Measurements from ENCODE around the gene NPIPA1.
"Not testable (repeated sequence)": the region's sequence is repeated elsewhere in the genome, so short reads cannot be mapped to it uniquely, and the experiment has no call there.

DNA sequence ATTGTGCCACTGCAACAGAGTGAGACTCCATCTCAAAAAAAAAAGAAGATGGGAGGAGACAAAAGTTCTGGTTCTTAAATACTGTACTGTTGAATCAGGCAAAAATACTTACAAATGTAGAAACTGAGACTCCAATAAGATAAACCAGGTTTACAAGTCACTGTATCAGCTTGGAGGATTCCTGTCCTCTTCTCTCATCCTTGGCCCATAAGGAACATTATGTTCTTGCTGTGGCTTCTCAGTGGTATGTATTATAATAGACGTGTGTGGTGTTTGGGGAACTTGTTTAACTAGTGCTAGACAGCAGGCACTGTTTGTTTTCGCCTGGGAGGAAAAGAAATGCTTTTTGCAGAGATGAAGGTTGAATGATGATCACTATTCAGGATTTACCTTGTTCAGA is 45.3 kb downstream of the NPIPA1 start:
- TF ChIP-seq, protein P1, sequence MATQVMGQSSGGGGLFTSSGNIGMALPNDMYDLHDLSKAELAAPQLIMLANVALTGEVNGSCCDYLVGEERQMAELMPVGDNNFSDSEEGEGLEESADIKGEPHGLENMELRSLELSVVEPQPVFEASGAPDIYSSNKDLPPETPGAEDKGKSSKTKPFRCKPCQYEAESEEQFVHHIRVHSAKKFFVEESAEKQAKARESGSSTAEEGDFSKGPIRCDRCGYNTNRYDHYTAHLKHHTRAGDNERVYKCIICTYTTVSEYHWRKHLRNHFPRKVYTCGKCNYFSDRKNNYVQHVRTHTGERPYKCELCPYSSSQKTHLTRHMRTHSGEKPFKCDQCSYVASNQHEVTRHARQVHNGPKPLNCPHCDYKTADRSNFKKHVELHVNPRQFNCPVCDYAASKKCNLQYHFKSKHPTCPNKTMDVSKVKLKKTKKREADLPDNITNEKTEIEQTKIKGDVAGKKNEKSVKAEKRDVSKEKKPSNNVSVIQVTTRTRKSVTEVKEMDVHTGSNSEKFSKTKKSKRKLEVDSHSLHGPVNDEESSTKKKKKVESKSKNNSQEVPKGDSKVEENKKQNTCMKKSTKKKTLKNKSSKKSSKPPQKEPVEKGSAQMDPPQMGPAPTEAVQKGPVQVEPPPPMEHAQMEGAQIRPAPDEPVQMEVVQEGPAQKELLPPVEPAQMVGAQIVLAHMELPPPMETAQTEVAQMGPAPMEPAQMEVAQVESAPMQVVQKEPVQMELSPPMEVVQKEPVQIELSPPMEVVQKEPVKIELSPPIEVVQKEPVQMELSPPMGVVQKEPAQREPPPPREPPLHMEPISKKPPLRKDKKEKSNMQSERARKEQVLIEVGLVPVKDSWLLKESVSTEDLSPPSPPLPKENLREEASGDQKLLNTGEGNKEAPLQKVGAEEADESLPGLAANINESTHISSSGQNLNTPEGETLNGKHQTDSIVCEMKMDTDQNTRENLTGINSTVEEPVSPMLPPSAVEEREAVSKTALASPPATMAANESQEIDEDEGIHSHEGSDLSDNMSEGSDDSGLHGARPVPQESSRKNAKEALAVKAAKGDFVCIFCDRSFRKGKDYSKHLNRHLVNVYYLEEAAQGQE (tag by site-specific recombination; IDR thresholded peaks at IDR 0.05), result not testable (repeated sequence)
- not testable (repeated sequence) for TF ChIP-seq ZNF274 (IDR thresholded peaks at IDR 0.05; ENCODE audit: low read length); ZNF274 (tag by site-specific recombination; IDR thresholded peaks at IDR 0.05; ENCODE audit: borderline replicate concordance); ZNF292 (tag by site-specific recombination; IDR thresholded peaks at IDR 0.05; ENCODE audit: borderline replicate concordance, low read depth); SP2 (tag by site-specific recombination; IDR thresholded peaks at IDR 0.05); ZNF10 (tag by site-specific recombination; IDR thresholded peaks at IDR 0.05); ZNF660 (tag by site-specific recombination; IDR thresholded peaks at IDR 0.05)
- TF ChIP-seq, protein P2, sequence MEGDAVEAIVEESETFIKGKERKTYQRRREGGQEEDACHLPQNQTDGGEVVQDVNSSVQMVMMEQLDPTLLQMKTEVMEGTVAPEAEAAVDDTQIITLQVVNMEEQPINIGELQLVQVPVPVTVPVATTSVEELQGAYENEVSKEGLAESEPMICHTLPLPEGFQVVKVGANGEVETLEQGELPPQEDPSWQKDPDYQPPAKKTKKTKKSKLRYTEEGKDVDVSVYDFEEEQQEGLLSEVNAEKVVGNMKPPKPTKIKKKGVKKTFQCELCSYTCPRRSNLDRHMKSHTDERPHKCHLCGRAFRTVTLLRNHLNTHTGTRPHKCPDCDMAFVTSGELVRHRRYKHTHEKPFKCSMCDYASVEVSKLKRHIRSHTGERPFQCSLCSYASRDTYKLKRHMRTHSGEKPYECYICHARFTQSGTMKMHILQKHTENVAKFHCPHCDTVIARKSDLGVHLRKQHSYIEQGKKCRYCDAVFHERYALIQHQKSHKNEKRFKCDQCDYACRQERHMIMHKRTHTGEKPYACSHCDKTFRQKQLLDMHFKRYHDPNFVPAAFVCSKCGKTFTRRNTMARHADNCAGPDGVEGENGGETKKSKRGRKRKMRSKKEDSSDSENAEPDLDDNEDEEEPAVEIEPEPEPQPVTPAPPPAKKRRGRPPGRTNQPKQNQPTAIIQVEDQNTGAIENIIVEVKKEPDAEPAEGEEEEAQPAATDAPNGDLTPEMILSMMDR (tag by site-specific recombination; IDR thresholded peaks at IDR 0.05), result not testable (repeated sequence)
